22Rv1 (cell line): Measurements from ENCODE around the gene SART1.

Source experiments
- H3K27ac ChIP-seq: fragments of 450-650 bp; 2 replicates; pipeline ENCODE4 v1.5.1; 2017
- CTCF ChIP-seq: fragments of 450-650 bp; IDR thresholded peaks from 2 replicates; pipeline ENCODE4 v1.5.1; 2017; ENCODE audit warnings: mild to moderate bottlenecking
- ZFX ChIP-seq: fragments of 450-650 bp; IDR thresholded peaks from 2 replicates; pipeline ENCODE4 v1.6.1; 2017; ENCODE audit warnings: antibody characterized with exemption, borderline replicate concordance

SART1 gene

DNA sequence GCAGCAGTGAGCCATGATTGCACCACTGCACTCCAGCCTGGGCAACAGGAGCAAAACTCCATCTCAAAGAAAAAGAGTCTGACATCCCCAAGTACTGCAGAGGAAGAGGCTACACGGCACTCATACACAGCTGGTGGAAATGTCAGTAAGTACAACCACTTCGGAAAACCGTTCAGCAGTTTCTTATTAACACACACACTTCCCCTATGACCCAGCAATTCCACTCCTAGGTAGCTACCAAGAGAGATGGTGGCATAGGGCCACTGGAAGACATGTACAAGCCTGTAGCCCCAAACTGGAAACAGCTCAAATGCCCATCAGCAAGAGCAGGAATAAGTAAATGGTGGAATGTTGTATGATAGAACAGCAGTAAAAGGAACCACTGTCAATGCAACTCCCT lies 39.0 kb upstream of the SART1 start:
- no peak overlapping the region for H3K27ac ChIP-seq
- TF ChIP-seq ZFX (no peak), CTCF (no peak)

GRCh38 chr11:65925397-65925796 lies 36.1 kb upstream of the SART1 start:
- no peak overlapping the region for H3K27ac ChIP-seq
- TF ChIP-seq CTCF (no peak), ZFX (no peak)

- TF ChIP-seq CTCF (no peak), ZFX (no peak)
- no peak overlapping the region for H3K27ac ChIP-seq
Measured at GRCh38 chr11:65927904-65928397, 33.6 kb upstream of the SART1 start.

DNA sequence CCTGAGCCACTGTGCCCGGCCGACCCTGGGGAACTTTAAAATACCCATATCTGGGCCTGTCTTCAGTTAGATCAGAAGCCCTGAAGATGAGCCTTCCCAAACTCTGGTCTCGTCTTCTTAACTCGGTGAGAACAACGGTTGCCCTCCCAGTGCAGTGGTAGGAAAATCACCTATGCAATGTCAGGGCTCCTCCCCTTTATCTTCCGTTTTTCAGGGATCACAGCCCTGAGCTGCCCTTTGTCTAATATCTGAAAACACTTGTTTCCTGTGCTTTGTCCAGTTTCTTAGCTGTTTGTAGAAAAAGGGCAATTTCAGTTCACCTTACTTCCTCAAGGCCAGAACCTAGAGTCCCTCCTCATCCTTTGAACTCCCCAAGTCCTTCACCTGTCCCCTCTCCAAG lies 32.9 kb upstream of the SART1 start:
- H3K27ac ChIP-seq: no peak overlapping the region
- TF ChIP-seq CTCF (no peak), ZFX (no peak)

DNA sequence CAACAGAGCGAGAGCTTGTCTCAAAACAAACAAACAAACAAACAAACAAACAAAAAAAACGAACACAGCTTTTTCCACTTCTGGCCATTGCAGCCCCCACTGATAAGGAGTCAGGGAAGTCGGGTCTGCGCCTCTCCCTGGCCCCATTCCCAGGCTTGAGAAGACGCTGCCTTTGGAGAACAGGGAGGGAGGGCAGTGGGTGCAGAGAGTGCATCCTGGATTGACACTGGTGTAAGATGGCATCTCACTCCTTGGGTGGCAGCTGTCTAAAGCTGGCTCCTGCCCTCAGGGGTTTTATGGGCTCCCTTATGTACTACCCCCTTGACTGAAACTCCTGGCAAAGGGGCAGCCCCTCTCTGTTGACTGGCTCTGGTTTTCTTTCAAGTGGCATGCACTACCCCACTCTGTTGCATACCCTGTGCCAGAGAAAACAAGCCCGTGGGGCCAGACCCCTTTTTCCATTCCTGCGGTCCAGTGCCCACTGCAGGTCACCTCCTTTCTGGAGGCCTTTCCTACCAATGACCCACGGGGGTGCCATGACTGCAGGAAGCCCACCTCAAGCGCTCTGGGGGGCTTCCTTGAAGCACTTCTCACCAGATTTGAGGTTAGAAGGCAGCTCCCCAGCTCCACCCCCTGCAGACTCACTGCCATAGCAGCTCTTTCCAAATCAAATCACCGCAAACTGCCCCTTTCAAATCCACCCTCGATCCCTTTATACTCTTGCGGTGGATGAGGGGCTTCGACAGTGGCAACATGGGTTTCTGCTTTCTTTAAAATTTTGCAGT lies 29.6 kb upstream of the SART1 start:
- H3K27ac ChIP-seq: no peak overlapping the region
- TF ChIP-seq CTCF (no peak), ZFX (no peak)

DNA sequence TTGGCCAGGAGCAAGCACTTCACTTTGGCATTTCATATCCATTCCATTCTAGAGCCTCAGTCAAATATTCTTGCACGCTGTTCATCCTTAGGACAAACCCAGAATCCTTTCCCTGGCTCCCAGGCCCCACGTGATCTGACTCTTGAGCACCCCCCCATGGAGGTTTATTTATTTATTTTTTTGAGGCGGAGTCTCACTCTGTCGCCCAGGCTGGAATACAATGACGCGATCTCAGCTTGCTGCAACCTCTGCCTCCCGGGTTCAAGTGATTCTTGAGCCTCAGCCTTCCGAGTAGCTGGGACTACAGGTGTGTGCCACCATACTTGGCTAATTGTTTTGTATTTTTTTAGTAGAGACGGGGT lies 29.0 kb upstream of the SART1 start:
- TF ChIP-seq ZFX (no peak), CTCF (peak; percentile 43)
- H3K27ac ChIP-seq: no peak overlapping the region

- TF ChIP-seq ZFX (no peak), CTCF (no peak)
- H3K27ac ChIP-seq: no peak overlapping the region
Measured at GRCh38 chr11:65934014-65934413, 27.5 kb upstream of the SART1 start.
